22Rv1 (cell line): ENCODE data around the gene CFAP141.

Experiments
- CTCF ChIP-seq: fragments of 450-650 bp; IDR thresholded peaks from 2 replicates; pipeline ENCODE4 v1.5.1; 2017; ENCODE audit warnings: mild to moderate bottlenecking
- ZFX ChIP-seq: fragments of 450-650 bp; IDR thresholded peaks from 2 replicates; pipeline ENCODE4 v1.6.1; 2017; ENCODE audit warnings: antibody characterized with exemption, borderline replicate concordance

GRCh38 chr1:154237435-154237834 lies 31.3 kb upstream of the CFAP141 start:
- TF ChIP-seq CTCF (no peak), ZFX (no peak)
